NCI-H1930 (cell line): ENCODE results near the gene DNAJC5.

Experiments
- DNase-seq, 2 experiments: peaks; one replicate each; lab custom pipeline; 2025; lab: John Stamatoyannopoulos, UW

Gene DNAJC5

GRCh38 chr20:63884506-63885263 lies 10.2 kb upstream of the DNAJC5 start:
- no peak for DNase-seq

- no peak for DNase-seq
Measured at GRCh38 chr20:63885264-63886053, 9.5 kb upstream of the DNAJC5 start.

DNA sequence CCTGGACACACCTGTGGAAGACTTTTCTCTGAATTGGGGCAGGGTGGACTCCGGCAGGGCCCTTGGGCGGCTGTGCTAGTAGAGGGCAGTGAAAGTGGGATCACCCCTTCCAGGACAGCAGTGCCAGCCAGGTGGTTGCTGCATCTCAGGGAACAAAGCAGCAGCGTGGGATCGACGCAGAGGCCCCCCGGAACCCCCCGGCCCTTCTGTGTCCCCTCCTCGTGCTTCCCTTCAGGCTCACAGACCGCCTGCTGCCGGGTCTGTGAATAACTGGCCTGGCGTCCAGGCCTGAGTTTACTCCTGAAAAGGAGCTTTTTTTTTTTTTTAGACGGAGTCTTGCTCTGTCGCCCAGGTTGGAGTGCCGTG lies 8.9 kb upstream of the DNAJC5 start:
- no peak for DNase-seq

GRCh38 chr20:63886921-63887320 lies 8.0 kb upstream of the DNAJC5 start:
- DNase-seq: no peak

GRCh38 chr20:63889241-63890200 lies 5.4 kb upstream of the DNAJC5 start:
- DNase-seq: no peak

DNA sequence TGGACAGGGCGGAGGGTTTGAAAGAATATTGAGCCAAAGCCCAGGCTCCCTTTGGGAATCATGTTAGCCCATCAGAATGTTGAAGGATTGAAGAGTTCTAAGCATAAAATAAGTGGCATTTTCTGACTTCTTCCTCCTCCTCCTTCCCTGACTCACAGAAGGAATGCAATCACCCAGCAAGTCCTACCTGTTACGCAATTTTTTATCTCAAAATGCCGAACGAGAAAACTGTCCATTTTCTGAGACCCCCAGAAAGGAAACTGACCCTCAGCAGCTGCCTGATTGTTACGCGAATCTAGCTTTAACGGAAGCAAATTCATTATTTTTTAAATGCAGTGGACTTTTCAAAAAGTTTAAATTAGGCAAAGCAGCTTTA lies 4.7 kb upstream of the DNAJC5 start:
- no peak for DNase-seq

GRCh38 chr20:63890616-63891015 lies 4.3 kb upstream of the DNAJC5 start:
- DNase-seq: no peak

GRCh38 chr20:63891061-63892002 lies 3.6 kb upstream of the DNAJC5 start:
- DNase-seq: no peak

DNA sequence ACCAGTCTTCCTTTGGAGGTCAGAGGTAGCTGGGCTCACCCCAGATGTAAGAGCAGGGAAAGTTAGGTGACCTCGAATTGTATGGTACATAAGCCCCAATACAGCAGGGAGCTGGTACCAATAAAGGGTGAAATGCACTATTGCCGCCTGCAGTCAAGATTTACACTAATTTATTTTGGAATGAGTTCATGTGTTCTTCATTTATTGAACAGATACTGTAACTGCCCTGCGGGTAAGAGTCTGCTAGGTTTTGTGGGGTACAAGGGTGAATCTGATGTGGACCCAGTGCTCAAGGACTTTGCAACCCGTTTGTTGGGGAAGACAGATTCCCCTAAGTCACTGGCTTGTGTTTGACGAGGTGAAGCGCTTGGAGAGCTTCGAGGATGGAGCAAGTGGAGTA lies 2.5 kb upstream of the DNAJC5 start:
- no peak for DNase-seq

GRCh38 chr20:63893999-63894357 lies 948 bp upstream of the DNAJC5 start:
- DNase-seq: no peak

DNA sequence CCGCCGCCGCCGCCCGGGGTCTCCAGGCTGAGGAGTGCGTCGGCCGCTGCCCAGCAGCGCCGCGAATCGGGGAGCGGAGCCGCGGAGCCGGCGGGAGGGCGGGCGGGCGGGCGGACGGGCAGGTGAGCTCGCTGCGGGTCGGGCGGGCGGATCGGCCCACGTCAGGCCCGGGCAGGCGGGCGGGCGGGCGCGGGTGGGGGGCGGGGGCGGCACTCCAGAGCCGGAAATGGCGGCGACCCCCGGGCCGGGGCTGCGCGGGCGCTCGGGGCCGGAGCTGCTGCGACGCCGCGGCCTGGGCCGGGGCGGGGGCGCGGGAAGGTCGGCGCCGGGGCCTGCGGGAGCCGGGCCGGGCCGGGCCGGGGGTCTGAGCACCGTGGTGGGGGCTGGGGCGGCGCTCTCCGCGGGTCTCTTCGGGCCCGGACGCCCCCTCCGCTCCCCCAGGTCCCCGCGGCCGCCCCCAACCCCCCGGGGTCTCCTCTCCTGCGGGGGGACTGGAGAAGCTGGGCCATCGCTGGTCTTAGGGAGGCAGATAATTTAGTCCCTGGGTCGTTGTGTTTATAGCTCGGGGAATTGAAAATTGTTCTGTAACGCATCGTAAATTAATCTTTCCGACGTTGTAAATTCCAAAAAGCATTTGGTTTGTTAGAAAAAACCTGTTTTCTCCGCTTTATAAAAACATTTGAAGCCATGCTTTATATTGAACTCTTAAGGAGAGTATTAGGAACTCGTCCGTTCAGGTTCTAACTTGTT lies 451 bp downstream of the DNAJC5 start:
- DNase-seq: no peak

- no peak for DNase-seq
Measured at GRCh38 chr20:63895952-63896263, 982 bp downstream of the DNAJC5 start.

- DNase-seq: no peak
Measured at GRCh38 chr20:63896264-63897105, 1.6 kb downstream of the DNAJC5 start.

DNA sequence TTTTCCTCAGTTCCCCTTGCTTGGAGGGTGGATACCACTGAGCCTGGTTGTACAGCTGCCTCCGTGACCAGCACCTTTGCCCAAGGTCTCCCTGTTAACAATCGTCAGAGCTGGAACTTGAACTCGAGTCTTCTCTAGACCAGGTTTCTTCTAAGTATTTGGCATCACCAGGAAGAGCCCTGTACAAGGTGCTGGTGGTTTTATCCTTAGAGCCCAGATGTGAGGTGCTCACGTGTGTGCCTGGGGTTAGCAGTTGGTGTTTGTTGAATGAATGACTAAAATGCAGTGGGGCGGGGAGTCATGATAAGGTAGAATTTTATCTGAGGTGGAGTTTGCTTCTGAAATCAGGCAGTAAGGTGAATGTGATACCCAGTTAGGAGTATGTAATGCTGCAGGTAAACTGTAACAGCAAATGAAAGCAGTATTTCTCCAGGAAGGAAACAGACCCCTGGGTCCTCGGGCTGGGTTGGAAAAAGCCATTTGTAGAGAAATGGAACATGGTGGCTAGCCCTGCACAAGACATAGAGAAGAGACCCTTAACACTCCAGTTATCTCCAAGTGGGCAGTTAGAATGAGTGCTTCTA lies 3.1 kb downstream of the DNAJC5 start:
- no peak for DNase-seq

DNA sequence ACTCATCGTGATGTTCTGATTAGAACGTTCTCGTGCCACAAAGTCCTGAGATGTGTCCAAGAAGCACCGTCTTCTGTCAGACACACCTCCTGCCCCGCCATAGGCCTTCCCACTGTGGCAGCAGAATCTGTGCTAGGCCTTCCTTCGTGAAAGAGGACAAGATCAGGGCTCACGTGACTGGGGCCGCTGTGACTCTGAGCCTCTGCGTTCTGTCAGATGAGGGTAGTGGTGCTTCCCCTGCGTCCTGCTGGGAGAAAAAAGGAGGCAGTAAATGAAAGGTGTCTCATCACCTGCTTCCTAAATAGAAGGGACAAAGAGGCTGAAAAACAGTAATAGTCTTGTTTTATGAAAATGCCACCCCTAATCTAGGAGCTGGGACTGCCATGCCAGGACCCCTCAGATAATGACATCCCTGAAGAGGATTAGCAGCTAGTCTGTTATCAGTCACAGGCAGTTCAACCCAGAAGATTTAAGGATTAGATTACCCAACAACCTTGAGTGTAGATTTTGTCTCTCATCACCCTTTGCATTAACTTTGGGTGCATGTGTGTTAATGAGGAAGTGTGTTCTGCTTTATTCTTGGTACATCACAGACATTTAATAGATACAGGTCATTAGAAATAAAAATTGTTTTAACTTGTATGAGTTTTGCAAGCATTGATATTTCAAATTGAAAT lies 4.1 kb downstream of the DNAJC5 start:
- no peak for DNase-seq

GRCh38 chr20:63900413-63900812 lies 5.5 kb downstream of the DNAJC5 start:
- no peak for DNase-seq

DNA sequence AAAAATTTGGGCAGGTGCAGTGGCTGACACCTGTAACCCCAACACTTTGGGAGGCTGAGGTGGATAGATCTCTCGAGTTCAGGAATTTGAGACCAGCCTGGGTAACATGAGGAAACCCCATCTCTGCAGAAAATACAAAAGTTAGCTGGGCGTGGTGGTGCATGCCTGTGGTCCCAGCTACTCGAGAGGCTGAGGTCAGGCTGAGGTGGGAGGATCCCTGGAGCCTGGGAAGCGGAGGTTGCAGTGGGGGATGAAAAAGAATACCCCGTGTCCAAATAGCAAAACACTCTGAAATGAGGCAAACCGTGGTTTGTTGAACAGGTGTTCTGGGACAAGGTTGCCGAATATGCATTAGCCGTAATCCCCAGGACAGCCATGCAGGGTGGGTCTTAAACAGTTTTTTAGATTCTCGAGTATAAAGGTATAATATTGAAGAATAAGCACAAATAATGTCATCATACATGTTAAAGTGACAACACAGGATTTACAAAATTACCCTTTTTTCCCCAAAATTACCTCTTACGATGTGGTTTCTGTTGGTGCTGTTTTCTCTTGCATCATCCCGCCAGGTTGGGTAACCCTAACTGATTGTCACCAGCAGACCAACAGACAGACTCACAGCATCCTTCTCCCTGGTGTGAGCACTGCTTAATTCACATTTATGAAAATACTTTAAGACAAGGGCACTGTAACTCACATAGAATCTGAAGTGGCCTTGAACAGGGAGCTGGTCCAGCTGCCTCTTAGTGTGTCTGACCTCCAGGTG lies 9.1 kb downstream of the DNAJC5 start:
- no peak for DNase-seq

DNA sequence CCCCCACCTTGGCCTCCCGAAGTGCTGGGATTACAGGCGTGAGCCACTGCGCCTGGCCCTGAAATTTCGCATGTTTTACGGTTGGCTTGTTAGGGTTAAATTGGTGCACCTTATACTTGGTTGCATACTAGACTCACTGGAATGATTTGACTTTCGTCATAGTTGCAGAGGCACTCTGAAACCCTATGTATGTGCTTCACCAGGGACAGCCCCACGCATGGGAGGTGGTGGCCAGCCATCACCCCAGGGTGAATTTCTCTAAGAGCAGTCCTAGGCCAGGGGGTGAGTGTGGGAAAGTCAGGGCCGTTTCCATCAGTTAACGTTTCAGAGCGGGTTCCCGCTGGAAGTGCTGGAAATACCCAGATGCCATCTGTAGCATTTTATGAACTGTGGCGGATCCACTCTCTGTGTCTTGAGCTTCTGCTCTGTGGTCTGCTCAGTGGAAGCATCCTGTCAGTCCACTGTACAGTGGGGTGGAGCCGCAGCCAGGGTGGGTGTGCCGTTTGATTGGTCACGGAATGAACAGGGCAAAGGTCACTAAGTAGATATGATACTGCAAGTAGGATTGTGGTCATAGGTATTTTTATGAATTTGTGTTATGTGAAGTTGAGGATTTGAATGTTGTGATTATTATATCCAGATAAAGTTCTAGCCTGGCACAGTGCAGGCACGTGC lies 13.2 kb downstream of the DNAJC5 start:
- DNase-seq: no peak
